ENCODE results near the gene MPV17L2.

- TF ChIP-seq CTCF (IDR thresholded peaks at IDR 0.05): peak; percentile 79
- TF ChIP-seq ZFX (IDR thresholded peaks at IDR 0.05; ENCODE audit: borderline replicate concordance): no peak
Measured at GRCh38 chr19:18208098-18208951, 15.3 kb downstream of the MPV17L2 start.

All from 22Rv1 (cell line).